Mesenchymal stem cell (in vitro differentiated cells and primary cell): ENCODE data around the gene ASIP.

Experiments
- DNase-seq: peaks from one replicate; pipeline ENCODE4 v3.0.0-alpha.2; 2013
- H2AFZ ChIP-seq: one replicate; pipeline ENCODE4 v1.6.1; 2013; ENCODE audit warnings: low read depth, mild to moderate bottlenecking, control low read depth, inconsistent platforms, low read length, moderate library complexity
- H2AK5ac ChIP-seq: 2 replicates; pipeline ENCODE4 v1.6.1; 2013; ENCODE audit warnings: low read length, moderate library complexity, mild to moderate bottlenecking, inconsistent platforms; ENCODE audit not compliant: severe bottlenecking
- H2BK120ac ChIP-seq: one replicate; pipeline ENCODE4 v1.6.1; 2013; ENCODE audit warnings: low read depth, mild to moderate bottlenecking, inconsistent platforms, low read length, moderate library complexity
- H2BK12ac ChIP-seq, 2 experiments: one replicate each; pipeline ENCODE4 v1.6.1; 2013; ENCODE audit warnings: inconsistent platforms in 2 of 2, low read length in 2 of 2, mild to moderate bottlenecking in 2 of 2, moderate library complexity in 2 of 2, control low read depth in 1 of 2
- H2BK15ac ChIP-seq: one replicate; pipeline ENCODE4 v1.6.1; 2013; ENCODE audit warnings: mild to moderate bottlenecking, low read depth, inconsistent platforms; ENCODE audit not compliant: poor library complexity, severe bottlenecking
- H2BK5ac ChIP-seq: 2 replicates; pipeline ENCODE4 v1.6.1; 2013; ENCODE audit warnings: low read depth, mild to moderate bottlenecking, low read length, control low read depth, inconsistent platforms; ENCODE audit not compliant: poor library complexity, severe bottlenecking
- H3K14ac ChIP-seq, 2 experiments: one replicate each; pipeline ENCODE4 v1.6.1; 2013; ENCODE audit warnings: inconsistent platforms in 2 of 2, low read length in 2 of 2, control low read depth in 1 of 2, mild to moderate bottlenecking in 1 of 2, moderate library complexity in 1 of 2
- H3K18ac ChIP-seq, 2 experiments: one replicate each; pipeline ENCODE4 v1.6.1; 2013; ENCODE audit warnings: inconsistent platforms in 2 of 2, low read length in 2 of 2, control low read depth in 1 of 2, low read depth in 1 of 2, mild to moderate bottlenecking in 1 of 2
- H3K23ac ChIP-seq, 2 experiments: one replicate each; pipeline ENCODE4 v1.6.1; 2013; ENCODE audit warnings: inconsistent platforms in 2 of 2, low read length in 2 of 2, mild to moderate bottlenecking in 2 of 2, moderate library complexity in 2 of 2, control low read depth in 1 of 2
- H3K27ac ChIP-seq: 2 replicates; pipeline ENCODE4 v1.5.1; 2013; ENCODE audit warnings: mild to moderate bottlenecking, moderate library complexity, low read length, control low read depth, inconsistent platforms; ENCODE audit not compliant: poor library complexity, severe bottlenecking
- H3K27me3 ChIP-seq, 2 experiments: 2 replicates each; pipeline versions ENCODE4 v1.6.1 to v1.7.0; 2013; ENCODE audit warnings: low read length in 2 of 2, mild to moderate bottlenecking in 2 of 2, moderate library complexity in 2 of 2, control low read depth in 1 of 2, inconsistent platforms in 1 of 2; ENCODE audit not compliant: control insufficient read depth in 1 of 2, insufficient read depth in 1 of 2
- H3K36me3 ChIP-seq, 2 experiments: 2 replicates each; pipeline versions ENCODE4 v1.6.1 to v1.7.0; 2013; ENCODE audit warnings: low read length in 2 of 2, control low read depth in 1 of 2, inconsistent platforms in 1 of 2, low read depth in 1 of 2, mild to moderate bottlenecking in 1 of 2; ENCODE audit not compliant: insufficient read depth in 2 of 2, control insufficient read depth in 1 of 2
- H3K4ac ChIP-seq, 2 experiments: one replicate each; pipeline ENCODE4 v1.6.1; 2013; ENCODE audit warnings: inconsistent platforms in 2 of 2, low read length in 2 of 2, mild to moderate bottlenecking in 2 of 2, moderate library complexity in 2 of 2, control low read depth in 1 of 2, low read depth in 1 of 2
- H3K4me1 ChIP-seq: 2 replicates; pipeline ENCODE4 v1.6.1; 2013; ENCODE audit warnings: low read depth, low read length, control low read depth; ENCODE audit not compliant: control insufficient read depth, insufficient read depth
- H3K4me2 ChIP-seq: 2 replicates; pipeline ENCODE4 v1.6.1; 2013; ENCODE audit warnings: low read length, mild to moderate bottlenecking, inconsistent platforms; ENCODE audit not compliant: poor library complexity, severe bottlenecking
- H3K4me3 ChIP-seq, 2 experiments: 2 replicates each; pipeline versions ENCODE4 v1.5.1 to v1.7.0; 2013; ENCODE audit warnings: low read length in 2 of 2, mild to moderate bottlenecking in 2 of 2, control low read depth in 1 of 2, low read depth in 1 of 2; ENCODE audit not compliant: insufficient read depth in 1 of 2
- H3K79me1 ChIP-seq: replicated peaks from 2 replicates; pipeline ENCODE4 v1.6.1; 2013; ENCODE audit warnings: mild to moderate bottlenecking, control low read depth, low read length, inconsistent platforms; ENCODE audit not compliant: poor library complexity, severe bottlenecking
- H3K9ac ChIP-seq: 2 replicates; pipeline ENCODE4 v1.7.0; 2013; ENCODE audit warnings: mild to moderate bottlenecking, low read length, moderate library complexity
- H3K9me3 ChIP-seq: 2 replicates; pipeline ENCODE4 v1.7.0; 2013; ENCODE audit warnings: mild to moderate bottlenecking, low read length; ENCODE audit not compliant: control insufficient read depth
- H4K8ac ChIP-seq: one replicate; pipeline ENCODE4 v1.6.1; 2013; ENCODE audit warnings: inconsistent platforms, mild to moderate bottlenecking, low read length, moderate library complexity
- H4K91ac ChIP-seq: one replicate; pipeline ENCODE4 v1.6.1; 2013; ENCODE audit warnings: mild to moderate bottlenecking, low read length, inconsistent platforms
- WGBS: methylation state at CpG from one replicate; pipeline ENCODE4 v1.1.7; 2013; ENCODE audit warnings: mixed read lengths; 5-methylcytosine and 5-hydroxymethylcytosine counted together

The ASIP gene

GRCh38 chr20:34301587-34302311 is 60.5 kb downstream of the ASIP start:
- no peaks in the 10 kb centered on the region for H3K9me3 ChIP-seq
- peaks cover 22% of the 10 kb centered on the region for H3K4me1 ChIP-seq
- H3K9ac ChIP-seq = peak overlapping the region; percentile 96
- H3K27me3 ChIP-seq = no peaks in the 10 kb centered on the region
- no peak overlapping the region for H4K91ac ChIP-seq
- no peak overlapping the region for H4K8ac ChIP-seq
- H3K23ac ChIP-seq = no peak overlapping the region
- H2BK15ac ChIP-seq = no peak overlapping the region
- no peak overlapping the region for H3K14ac ChIP-seq
- no peak overlapping the region for H2BK120ac ChIP-seq
- H3K36me3 ChIP-seq = no peaks in the 10 kb centered on the region
- no peak overlapping the region for H2AFZ ChIP-seq
- peak overlapping the region in 1 of 2 experiments; percentile 22 for H3K4ac ChIP-seq
- H3K18ac ChIP-seq = peak overlapping the region in 1 of 2 experiments; percentile 30
- H3K4me2 ChIP-seq = peak overlapping the region; percentile 92
- H2BK5ac ChIP-seq = no peak overlapping the region
- no peak overlapping the region for H3K27ac ChIP-seq
- 92% methylated on average over 14 of the region's 17 CpGs for WGBS
- peak overlapping the region in 1 of 2 experiments; percentile 2 for H2BK12ac ChIP-seq
- peaks cover 10% of the 10 kb centered on the region for H3K79me1 ChIP-seq
- peak overlapping the region; percentile 13 for H2AK5ac ChIP-seq
- H3K4me3 ChIP-seq = peak overlapping the region in 1 of 2 experiments; percentile 89
- DNase-seq = no peak

GRCh38 chr20:34302312-34302722 is 61.1 kb downstream of the ASIP start:
- whole genome bisulfite sequencing = 41% methylated on average over 9 of the region's 9 CpGs
- Histone ChIP-seq H2BK5ac (peak overlapping the region; percentile 91), H2AFZ (peak overlapping the region; percentile 75), H3K9me3 (no peaks in the 10 kb centered on the region), H2BK12ac (peak overlapping the region in 1 of 2 experiments; percentile 54), H3K27ac (peak overlapping the region; percentile 81), H3K14ac (peak overlapping the region in 1 of 2 experiments; percentile 88), H3K4me1 (peaks cover 22% of the 10 kb centered on the region), H3K4me3 (peak overlapping the region; percentile 89 to 95), H4K8ac (peak overlapping the region; percentile 85), H2BK15ac (no peak overlapping the region), H4K91ac (no peak overlapping the region), H3K4me2 (peak overlapping the region; percentile 92), H2BK120ac (peak overlapping the region; percentile 79), H2AK5ac (no peak overlapping the region), H3K18ac (peak overlapping the region; percentile 70 to 74), H3K79me1 (peaks cover 7% of the 10 kb centered on the region), H3K27me3 (no peaks in the 10 kb centered on the region), H3K9ac (peak overlapping the region; percentile 96), H3K4ac (peak overlapping the region in 1 of 2 experiments; percentile 83), H3K23ac (peak overlapping the region in 1 of 2 experiments; percentile 68), H3K36me3 (no peaks in the 10 kb centered on the region)
- DNase-seq = peak; percentile 72

DNA sequence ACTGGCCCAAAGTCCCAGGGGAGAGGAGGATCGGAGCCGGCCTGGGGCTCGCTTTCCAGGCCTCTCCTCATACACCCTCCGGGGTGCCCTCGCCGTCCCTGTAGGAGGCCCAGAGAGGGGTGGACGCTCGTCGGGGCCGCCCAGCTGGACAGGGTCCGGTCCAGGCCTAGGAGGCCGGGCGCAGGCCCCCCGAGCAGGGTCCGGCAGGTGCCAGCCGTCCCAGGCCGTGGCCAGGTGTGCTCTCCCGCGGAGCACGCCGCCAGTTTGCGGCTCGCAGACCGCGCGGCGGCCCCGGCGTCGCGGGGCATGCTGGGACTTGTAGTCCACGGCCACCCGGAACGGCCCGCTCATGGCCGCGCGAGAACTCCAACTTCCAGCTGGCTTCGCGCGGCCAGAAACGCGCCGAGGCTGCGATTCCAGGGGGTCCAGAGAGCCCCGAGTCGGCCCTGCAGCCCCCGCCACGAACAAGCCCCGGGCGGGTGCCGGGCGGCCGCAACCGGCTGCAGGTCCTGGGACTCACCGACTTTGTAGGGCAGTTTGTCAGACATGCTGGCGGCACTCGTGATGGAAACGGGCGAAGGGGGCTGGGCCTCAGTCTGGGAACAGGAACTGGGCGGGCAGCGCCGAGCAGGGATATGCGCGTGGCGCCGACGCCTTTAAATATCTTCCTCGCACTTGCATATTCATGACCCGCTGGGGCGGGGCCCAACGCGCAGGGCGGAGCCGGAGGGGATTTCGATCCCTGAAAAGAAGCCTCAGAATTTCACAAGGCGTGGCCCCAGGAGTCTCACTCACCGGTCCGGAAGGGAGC is 61.7 kb downstream of the ASIP start, which contains the start of gene AHCY:
Gene AHCY (minus strand): TSS at position 633 of the 811 bp plus-strand sequence. CDS start 85 bp downstream, at position 548.
- peaks cover 5% of the 10 kb centered on the region for H3K79me1 ChIP-seq
- peak; percentile 97 for DNase-seq
- H3K4ac ChIP-seq = peak within 1 kb of the TSS; percentile 15 to 94
- H4K8ac ChIP-seq = peak within 1 kb of the TSS; percentile 85
- no peaks in the 10 kb centered on the region for H3K36me3 ChIP-seq
- peak within 1 kb of the TSS; percentile 91 for H2BK5ac ChIP-seq
- peak within 1 kb of the TSS; percentile 87 to 93 for H3K18ac ChIP-seq
- peak within 1 kb of the TSS; percentile 79 for H2BK120ac ChIP-seq
- H3K9me3 ChIP-seq = no peaks in the 10 kb centered on the region
- no peak within 1 kb of the TSS for H2AK5ac ChIP-seq
- peak within 1 kb of the TSS in 1 of 2 experiments; percentile 88 for H3K14ac ChIP-seq
- no peaks in the 10 kb centered on the region for H3K27me3 ChIP-seq
- H2BK12ac ChIP-seq = peak within 1 kb of the TSS; percentile 48 to 54
- peak within 1 kb of the TSS; percentile 96 for H3K9ac ChIP-seq
- WGBS = under 1% methylated on average over 73 of the region's 79 CpGs
- H3K23ac ChIP-seq = peak within 1 kb of the TSS in 1 of 2 experiments; percentile 68
- peak within 1 kb of the TSS; percentile 87 for H3K27ac ChIP-seq
- H3K4me3 ChIP-seq = peak within 1 kb of the TSS; percentile 89 to 95
- peaks cover 22% of the 10 kb centered on the region for H3K4me1 ChIP-seq
- peak within 1 kb of the TSS; percentile 87 for H2BK15ac ChIP-seq
- peak within 1 kb of the TSS; percentile 92 for H3K4me2 ChIP-seq
- H4K91ac ChIP-seq = peak within 1 kb of the TSS; percentile 68
- peak within 1 kb of the TSS; percentile 75 for H2AFZ ChIP-seq
